ENCODE results near the gene STXBP2. TPM values are rescaled to one million over a fixed set of nuclear protein-coding genes. Genes with fewer than 3 reads are reported as not detected.

STXBP2 gene
- 83.4 and 84.3 TPM in 2 replicates for total RNA-seq

DNA sequence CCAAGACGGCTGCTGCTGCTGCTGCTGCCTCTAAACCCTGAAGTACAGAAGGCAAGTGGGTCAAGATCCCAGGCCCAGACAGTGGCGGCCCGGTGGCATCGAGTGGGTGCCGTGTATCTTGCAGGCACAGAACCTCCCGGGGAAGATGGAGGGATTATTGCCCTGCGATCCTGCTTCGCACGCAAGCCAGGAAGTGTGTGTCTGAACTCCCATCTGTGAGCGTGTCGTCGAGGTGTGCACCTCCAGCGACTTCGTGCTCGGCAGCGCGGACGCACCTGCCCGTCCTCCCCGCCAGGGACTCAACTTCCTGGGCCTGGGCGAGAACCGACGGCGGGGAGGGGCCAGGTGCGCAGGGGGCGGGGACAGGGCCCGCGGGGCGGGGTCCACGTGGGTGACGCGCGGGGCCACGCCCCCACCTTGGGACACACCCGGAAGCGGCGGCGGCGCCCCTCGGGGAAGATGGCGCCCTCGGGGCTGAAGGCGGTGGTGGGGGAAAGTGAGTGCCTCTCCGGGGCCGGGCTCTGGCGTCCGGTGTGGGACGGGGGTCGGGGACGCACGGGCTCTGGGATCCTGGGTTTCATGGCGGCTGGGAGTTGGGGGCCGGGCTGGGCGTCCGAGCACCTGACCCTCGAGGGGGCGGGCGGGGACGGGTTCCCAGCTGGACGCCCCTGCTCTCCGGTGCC lies at the start of gene STXBP2:
STXBP2 (plus strand) TSS at position 420 of the 683 bp plus-strand sequence; CDS start at position 460, 40 bp downstream.
- intact Hi-C loops (cut with micrococcal nuclease) = no loop called here
- Mint-ChIP-seq H3K9me3 (no peaks in the 10 kb centered on the region), H3K4me3 (peak within 1 kb of the TSS; percentile 86), H3K27ac (peak within 1 kb of the TSS; percentile 89), H3K27me3 (no peaks in the 10 kb centered on the region), H3K4me1 (peaks cover 25% of the 10 kb centered on the region), H3K36me3 (ENCODE audit: low read depth) (peaks cover 18% of the 10 kb centered on the region)
- peak; percentile 96 for DNase-seq

DNA sequence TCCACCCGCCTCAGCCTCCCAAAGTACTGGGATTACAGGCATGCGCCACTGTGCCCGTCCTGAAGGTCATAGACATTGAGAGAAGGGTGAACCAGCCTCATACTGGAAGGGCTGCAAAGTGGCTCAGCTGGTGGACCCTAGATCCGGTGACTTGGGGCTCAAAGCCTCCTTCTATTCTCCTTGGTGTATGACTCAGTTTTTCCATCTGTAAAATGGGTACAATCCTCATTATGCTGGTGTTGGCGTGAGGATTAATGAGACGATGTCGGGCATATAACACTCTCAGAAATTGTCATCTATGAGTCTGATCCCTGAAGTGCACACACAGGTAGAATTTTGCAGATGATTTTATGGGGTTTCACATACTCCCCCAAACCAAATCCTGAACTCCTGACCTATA lies 47.1 kb upstream of the STXBP2 start:
- Mint-ChIP-seq H3K36me3 (ENCODE audit: low read depth) (no peaks in the 10 kb centered on the region), H3K27ac (no peak overlapping the region), H3K4me1 (no peaks in the 10 kb centered on the region), H3K9me3 (no peaks in the 10 kb centered on the region), H3K4me3 (no peak overlapping the region), H3K27me3 (peaks cover 13% of the 10 kb centered on the region)
- DNase-seq = no peak
- intact Hi-C loops (cut with micrococcal nuclease) = no loop called here

DNA sequence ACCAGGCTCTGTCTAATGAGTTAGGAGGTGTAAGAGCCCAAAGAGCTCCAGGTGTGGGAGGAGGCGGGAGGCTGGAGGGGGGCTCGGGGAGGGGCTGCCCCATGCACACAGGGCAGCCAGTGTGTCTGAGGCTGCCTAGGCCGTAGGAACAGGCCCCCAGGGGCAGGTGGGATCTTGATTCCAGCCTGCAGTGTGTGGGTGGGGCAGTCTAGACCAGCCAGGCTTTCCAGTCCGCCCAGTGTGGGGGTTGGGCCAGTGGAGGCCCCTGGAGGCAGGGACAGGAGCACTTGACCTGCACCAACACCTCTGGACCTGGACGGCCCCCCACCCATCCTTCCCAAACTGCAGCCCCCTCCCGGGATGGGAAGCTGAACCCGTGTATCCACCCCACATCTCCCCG lies 46.7 kb upstream of the STXBP2 start:
- Mint-ChIP-seq H3K4me3 (no peak overlapping the region), H3K4me1 (peaks cover 2% of the 10 kb centered on the region), H3K27ac (no peak overlapping the region), H3K36me3 (ENCODE audit: low read depth) (no peaks in the 10 kb centered on the region), H3K9me3 (no peaks in the 10 kb centered on the region), H3K27me3 (peaks cover 18% of the 10 kb centered on the region)
- no peak for DNase-seq
- intact Hi-C loops (cut with micrococcal nuclease) = no loop called here

DNA sequence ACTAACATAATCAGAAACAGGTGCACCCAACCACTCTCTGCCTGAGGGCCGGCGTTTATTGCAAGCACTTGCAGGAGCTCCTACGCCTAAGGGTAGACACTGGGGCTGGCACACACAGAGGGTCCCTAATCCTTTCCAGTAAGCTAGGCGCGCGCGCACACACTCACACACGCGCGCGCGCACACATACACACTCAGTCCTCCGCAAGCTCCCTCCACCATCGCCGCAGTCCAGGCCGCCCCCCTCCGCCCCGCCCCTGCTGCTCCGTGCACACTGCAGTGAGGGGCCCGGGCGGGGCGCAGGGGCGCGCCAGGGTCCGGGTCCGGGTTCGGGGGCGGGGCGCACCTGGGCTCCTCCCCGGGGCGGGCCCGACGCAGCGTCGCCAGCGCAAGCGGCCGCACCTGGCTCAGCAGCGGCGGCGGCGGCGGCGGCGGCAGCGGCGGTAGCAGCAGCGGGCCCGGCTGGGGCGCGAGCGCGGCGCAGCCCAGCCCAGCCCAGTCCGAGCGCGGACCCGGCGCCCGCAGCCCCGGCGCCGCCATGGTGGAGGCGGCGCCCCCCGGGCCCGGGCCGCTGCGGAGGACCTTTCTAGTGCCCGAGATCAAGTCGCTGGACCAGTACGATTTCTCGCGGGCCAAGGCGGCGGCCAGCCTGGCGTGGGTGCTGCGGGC lies 41.3 kb upstream of the STXBP2 start, which contains the start of gene CAMSAP3:
CAMSAP3 (plus strand) TSS at position 398 of the 668 bp plus-strand sequence; CDS start at position 538, 140 bp downstream.
- peaks cover 40% of the 10 kb centered on the region for H3K27me3 Mint-ChIP-seq
- intact Hi-C loops (cut with micrococcal nuclease) = no loop called here
- DNase-seq = peak; percentile 82
- H3K4me1 Mint-ChIP-seq = peaks cover 4% of the 10 kb centered on the region
- H3K27ac Mint-ChIP-seq = no peak within 1 kb of the TSS
- no peaks in the 10 kb centered on the region for H3K36me3 Mint-ChIP-seq (ENCODE audit: low read depth)
- H3K9me3 Mint-ChIP-seq = peaks cover 5% of the 10 kb centered on the region
- H3K4me3 Mint-ChIP-seq = peak within 1 kb of the TSS; percentile 62

GRCh38 chr19:7596211-7596937 lies 40.5 kb upstream of the STXBP2 start:
- Mint-ChIP-seq H3K27ac (no peak overlapping the region), H3K4me1 (peaks cover 6% of the 10 kb centered on the region), H3K9me3 (peaks cover 5% of the 10 kb centered on the region), H3K27me3 (peaks cover 40% of the 10 kb centered on the region), H3K36me3 (ENCODE audit: low read depth) (peaks cover 2% of the 10 kb centered on the region), H3K4me3 (peak overlapping the region; percentile 62)
- DNase-seq = no peak
- intact Hi-C loops (cut with micrococcal nuclease) = no loop called here

- intact Hi-C loops (cut with micrococcal nuclease) = no loop called here
- Mint-ChIP-seq H3K27ac (no peak overlapping the region), H3K4me3 (no peak overlapping the region), H3K27me3 (peaks cover 43% of the 10 kb centered on the region), H3K9me3 (peaks cover 5% of the 10 kb centered on the region), H3K36me3 (ENCODE audit: low read depth) (peaks cover 2% of the 10 kb centered on the region), H3K4me1 (peaks cover 6% of the 10 kb centered on the region)
- DNase-seq = no peak
Measured at GRCh38 chr19:7597689-7598088, 39.2 kb upstream of the STXBP2 start.

- peaks cover 5% of the 10 kb centered on the region for H3K9me3 Mint-ChIP-seq
- no peak overlapping the region for H3K4me3 Mint-ChIP-seq
- H3K27ac Mint-ChIP-seq = no peak overlapping the region
- peaks cover 43% of the 10 kb centered on the region for H3K27me3 Mint-ChIP-seq
- DNase-seq = no peak
- intact Hi-C loops (cut with micrococcal nuclease) = no loop called here
- H3K36me3 Mint-ChIP-seq (ENCODE audit: low read depth) = peaks cover 2% of the 10 kb centered on the region
- peaks cover 6% of the 10 kb centered on the region for H3K4me1 Mint-ChIP-seq
Measured at GRCh38 chr19:7598180-7598579, 38.7 kb upstream of the STXBP2 start.

- intact Hi-C loops (cut with micrococcal nuclease) = no loop called here
- no peak for DNase-seq
- Mint-ChIP-seq H3K9me3 (peaks cover 5% of the 10 kb centered on the region), H3K4me1 (peaks cover 3% of the 10 kb centered on the region), H3K36me3 (ENCODE audit: low read depth) (peaks cover 2% of the 10 kb centered on the region), H3K4me3 (no peak overlapping the region), H3K27ac (peak overlapping the region; percentile 77), H3K27me3 (peaks cover 23% of the 10 kb centered on the region)
Measured at GRCh38 chr19:7600721-7601120, 36.2 kb upstream of the STXBP2 start.

- H3K27ac Mint-ChIP-seq = no peak overlapping the region
- peaks cover 2% of the 10 kb centered on the region for H3K36me3 Mint-ChIP-seq (ENCODE audit: low read depth)
- DNase-seq = no peak
- intact Hi-C loops (cut with micrococcal nuclease) = no loop called here
- peaks cover 5% of the 10 kb centered on the region for H3K9me3 Mint-ChIP-seq
- H3K4me3 Mint-ChIP-seq = no peak overlapping the region
- H3K27me3 Mint-ChIP-seq = peaks cover 15% of the 10 kb centered on the region
- H3K4me1 Mint-ChIP-seq = peaks cover 4% of the 10 kb centered on the region
Measured at GRCh38 chr19:7602240-7602934, 34.5 kb upstream of the STXBP2 start.

DNA sequence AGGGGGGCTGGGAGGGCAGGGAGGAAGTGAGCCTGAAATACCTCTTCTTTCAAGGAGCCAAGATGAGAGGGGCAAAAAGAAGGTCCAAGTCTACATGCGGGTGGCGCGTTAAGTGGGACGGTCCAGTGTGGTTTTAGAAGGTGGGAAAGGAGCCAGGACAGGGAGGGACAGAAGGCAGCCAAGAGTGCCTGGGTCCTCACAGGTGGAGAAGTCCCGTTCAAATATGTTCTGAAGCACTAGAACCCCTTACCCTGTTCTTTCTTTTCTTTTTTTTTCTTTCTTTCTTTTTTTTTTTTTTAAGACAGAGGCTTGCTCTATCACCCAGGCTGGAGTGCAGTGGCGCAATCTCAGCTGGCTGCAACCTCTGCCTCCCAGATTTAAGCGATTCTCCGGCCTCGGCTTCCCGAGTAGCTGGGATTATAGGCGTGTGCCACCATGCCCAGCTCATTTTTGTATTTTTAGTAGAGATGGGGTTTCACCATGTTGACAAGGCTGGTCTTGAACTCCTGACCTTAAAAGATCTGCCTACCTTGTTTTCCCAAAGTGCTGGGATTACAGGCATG lies 33.9 kb upstream of the STXBP2 start:
- no peak overlapping the region for H3K4me3 Mint-ChIP-seq
- peaks cover 5% of the 10 kb centered on the region for H3K9me3 Mint-ChIP-seq
- peaks cover 2% of the 10 kb centered on the region for H3K36me3 Mint-ChIP-seq (ENCODE audit: low read depth)
- H3K4me1 Mint-ChIP-seq = peaks cover 4% of the 10 kb centered on the region
- no peak for DNase-seq
- no peak overlapping the region for H3K27ac Mint-ChIP-seq
- H3K27me3 Mint-ChIP-seq = peaks cover 9% of the 10 kb centered on the region
- intact Hi-C loops (cut with micrococcal nuclease) = no loop called here

- H3K4me1 Mint-ChIP-seq = peaks cover 4% of the 10 kb centered on the region
- H3K36me3 Mint-ChIP-seq (ENCODE audit: low read depth) = peaks cover 2% of the 10 kb centered on the region
- no peak for DNase-seq
- no peak overlapping the region for H3K4me3 Mint-ChIP-seq
- H3K27ac Mint-ChIP-seq = no peak overlapping the region
- intact Hi-C loops (cut with micrococcal nuclease) = no loop called here
- H3K9me3 Mint-ChIP-seq = peaks cover 1% of the 10 kb centered on the region
- H3K27me3 Mint-ChIP-seq = peaks cover 4% of the 10 kb centered on the region
Measured at GRCh38 chr19:7603919-7604318, 33.0 kb upstream of the STXBP2 start.

- intact Hi-C loops (cut with micrococcal nuclease) = no loop called here
- no peaks in the 10 kb centered on the region for H3K9me3 Mint-ChIP-seq
- H3K4me3 Mint-ChIP-seq = no peak overlapping the region
- peaks cover 4% of the 10 kb centered on the region for H3K4me1 Mint-ChIP-seq
- H3K36me3 Mint-ChIP-seq (ENCODE audit: low read depth) = peaks cover 2% of the 10 kb centered on the region
- H3K27me3 Mint-ChIP-seq = peaks cover 3% of the 10 kb centered on the region
- DNase-seq = peak; percentile 78
- H3K27ac Mint-ChIP-seq = no peak overlapping the region
Measured at GRCh38 chr19:7605490-7606222, 31.3 kb upstream of the STXBP2 start.

- no peak for DNase-seq
- H3K36me3 Mint-ChIP-seq (ENCODE audit: low read depth) = no peaks in the 10 kb centered on the region
- H3K27me3 Mint-ChIP-seq = peaks cover 3% of the 10 kb centered on the region
- intact Hi-C loops (cut with micrococcal nuclease) = no loop called here
- no peak overlapping the region for H3K27ac Mint-ChIP-seq
- peaks cover 2% of the 10 kb centered on the region for H3K4me1 Mint-ChIP-seq
- H3K9me3 Mint-ChIP-seq = no peaks in the 10 kb centered on the region
- no peak overlapping the region for H3K4me3 Mint-ChIP-seq
Measured at GRCh38 chr19:7606289-7606688, 30.6 kb upstream of the STXBP2 start.
